Heart left ventricle (tissue), 13 donors: ENCODE results near the gene TXNDC9.
"Not testable (repeated sequence)": the region's sequence is repeated elsewhere in the genome, so short reads cannot be mapped to it uniquely, and the experiment has no call there.

ENCODE experiments used
- POLR2A ChIP-seq, 2 donors: fragments of 450-650 bp; IDR thresholded peaks; one replicate each; pipeline ENCODE4 v1.6.1; 2017; ENCODE audit warnings: antibody characterized with exemption in 2 of 2, mild to moderate bottlenecking in 2 of 2, moderate library complexity in 2 of 2
- TF ChIP-seq, protein P1 (sequence below), 12 donors: fragments of 200-600 bp; sonication (generic) in 4 of 12; IDR thresholded peaks; one replicate each; pipeline versions ENCODE4 v1.5.0 to v1.8.0; 2018 to 2022; ENCODE audit warnings: antibody characterized with exemption in 12 of 12, mild to moderate bottlenecking in 5 of 12
- donor health status: ischemic (EF 13 %, LVEDD 7.1; RV severe dilation, severe dysfunction).
- donor health status: DM: no; HTN: yes; CAD: no.
- donor health status: DM: no; HTN: no; CAD: no.
- donor health status: ischemic (EF 25% LVEDD 6.9; RV normal size, moderate dysfunction).
- donor health status: ischemic (EF 25% LVEDD 5.7; RV mildly dilated, moderate dysfunction).
- donor health status: ischemic (EF 35%, LVEDD 5.7; RV mildly dilated, moderate dysfunction).
- donor health status: nonischemic (EF 11% LVEDD 7.7; RV severe dilation, severe dysfunction).
- donor health status: DM: yes; HTN: yes; CAD: no.
- donor health status: PGD.
- donor health status: ischemic (EF 29% LVEDD 5.4; RV normal size, mild dysfunction).
- donor health status: nonischemic (EF 23%, LVEDD 6.1; RV moderate dilation, normal function).

DNA sequence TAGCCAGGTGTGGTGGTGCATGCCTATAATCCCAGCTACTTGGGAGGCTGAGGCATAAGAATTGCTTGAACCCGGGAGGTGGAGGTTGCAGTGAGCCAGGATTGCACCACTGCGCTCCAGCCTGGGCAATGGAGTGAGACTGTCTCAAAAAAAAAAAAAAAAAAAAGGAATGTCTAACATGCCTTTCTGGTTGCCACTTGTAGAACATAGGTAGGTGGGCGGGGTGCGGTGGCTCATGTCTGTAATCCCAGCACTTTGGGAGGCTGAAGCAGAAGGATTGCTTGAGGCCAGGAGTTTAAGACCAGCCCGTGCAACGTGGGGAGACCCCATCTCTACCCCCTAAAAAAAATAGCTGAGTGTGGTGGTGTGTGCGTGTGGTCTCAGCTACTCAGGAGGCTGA, 9.3 kb upstream of the TXNDC9 start:
- TF ChIP-seq, protein P1, sequence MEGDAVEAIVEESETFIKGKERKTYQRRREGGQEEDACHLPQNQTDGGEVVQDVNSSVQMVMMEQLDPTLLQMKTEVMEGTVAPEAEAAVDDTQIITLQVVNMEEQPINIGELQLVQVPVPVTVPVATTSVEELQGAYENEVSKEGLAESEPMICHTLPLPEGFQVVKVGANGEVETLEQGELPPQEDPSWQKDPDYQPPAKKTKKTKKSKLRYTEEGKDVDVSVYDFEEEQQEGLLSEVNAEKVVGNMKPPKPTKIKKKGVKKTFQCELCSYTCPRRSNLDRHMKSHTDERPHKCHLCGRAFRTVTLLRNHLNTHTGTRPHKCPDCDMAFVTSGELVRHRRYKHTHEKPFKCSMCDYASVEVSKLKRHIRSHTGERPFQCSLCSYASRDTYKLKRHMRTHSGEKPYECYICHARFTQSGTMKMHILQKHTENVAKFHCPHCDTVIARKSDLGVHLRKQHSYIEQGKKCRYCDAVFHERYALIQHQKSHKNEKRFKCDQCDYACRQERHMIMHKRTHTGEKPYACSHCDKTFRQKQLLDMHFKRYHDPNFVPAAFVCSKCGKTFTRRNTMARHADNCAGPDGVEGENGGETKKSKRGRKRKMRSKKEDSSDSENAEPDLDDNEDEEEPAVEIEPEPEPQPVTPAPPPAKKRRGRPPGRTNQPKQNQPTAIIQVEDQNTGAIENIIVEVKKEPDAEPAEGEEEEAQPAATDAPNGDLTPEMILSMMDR (IDR thresholded peaks at IDR 0.05): not testable (repeated sequence)
- not testable (repeated sequence) for TF ChIP-seq POLR2A (IDR thresholded peaks at IDR 0.05)
